KOPT-K1 (cell line): Measurements from ENCODE around the gene LTBP2.

Source experiments
- H3K27ac ChIP-seq: fragments of 200-600 bp; sonication (generic); 2 replicates; pipeline ENCODE4 v1.5.1; 2016; ENCODE audit warnings: antibody characterized with exemption, mild to moderate bottlenecking, low read depth, low read length; ENCODE audit not compliant: poor library complexity, severe bottlenecking
- H3K36me3 ChIP-seq: fragments of 200-600 bp; sonication (generic); 2 replicates; pipeline ENCODE4 v1.5.1; 2017; ENCODE audit warnings: antibody characterized with exemption, mild to moderate bottlenecking, low read length, moderate library complexity; ENCODE audit not compliant: insufficient read depth
- H3K9me3 ChIP-seq: fragments of 200-600 bp; sonication (generic); 2 replicates; pipeline ENCODE4 v1.5.1; 2017; ENCODE audit warnings: antibody characterized with exemption, low read length, mild to moderate bottlenecking; ENCODE audit not compliant: insufficient read depth, poor library complexity, severe bottlenecking

Gene LTBP2

DNA sequence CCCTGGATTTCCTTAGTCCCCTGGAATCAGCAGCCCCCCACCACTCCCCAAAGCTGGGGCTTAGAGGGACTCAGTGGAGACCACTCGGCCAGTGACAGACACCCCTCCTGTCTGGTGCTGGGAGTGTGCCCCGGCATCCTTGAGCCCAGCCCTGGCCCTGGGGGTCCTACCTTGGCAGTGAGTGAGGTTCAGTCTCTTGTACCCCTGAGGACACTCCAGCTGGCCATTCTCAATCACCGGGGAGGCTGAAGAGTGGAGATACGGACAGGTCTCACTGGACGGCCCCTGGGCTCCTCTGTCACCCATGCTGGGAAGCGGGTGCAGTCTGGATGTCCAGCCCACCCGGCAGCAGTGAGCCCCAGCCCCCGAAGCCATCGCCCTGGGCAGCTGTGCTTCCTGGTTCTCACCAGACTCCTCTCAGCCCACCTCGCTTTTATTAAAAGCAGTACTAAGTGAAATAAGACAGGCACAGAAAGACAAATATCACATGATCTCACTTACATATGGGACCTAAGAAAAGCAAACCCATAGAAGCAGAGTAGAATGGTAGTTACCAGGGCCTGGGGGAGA lies 76.2 kb downstream of the LTBP2 start:
- Histone ChIP-seq H3K27ac (no peak overlapping the region), H3K36me3 (no peaks in the 10 kb centered on the region), H3K9me3 (no peaks in the 10 kb centered on the region)

DNA sequence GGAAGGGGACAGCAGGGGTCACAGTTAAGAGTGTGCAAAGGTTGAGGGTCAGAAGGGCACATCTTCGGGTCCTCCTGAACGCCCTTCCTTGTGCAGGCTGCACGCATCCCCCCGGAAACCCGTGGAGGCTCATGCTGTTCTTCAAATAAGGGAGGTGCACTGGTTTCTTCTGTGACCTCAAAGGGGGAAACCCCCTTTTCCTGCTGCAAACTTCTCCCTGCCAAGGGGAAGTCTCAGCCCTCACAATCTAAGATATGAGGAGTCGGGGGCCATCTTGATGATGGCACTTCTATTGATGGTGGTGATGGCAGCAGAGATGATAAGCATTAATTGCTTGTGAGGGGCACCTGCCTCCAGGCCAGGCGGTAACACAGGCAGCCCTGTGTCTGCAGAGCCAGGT lies 78.5 kb downstream of the LTBP2 start:
- Histone ChIP-seq H3K36me3 (no peaks in the 10 kb centered on the region), H3K9me3 (no peaks in the 10 kb centered on the region), H3K27ac (no peak overlapping the region)

DNA sequence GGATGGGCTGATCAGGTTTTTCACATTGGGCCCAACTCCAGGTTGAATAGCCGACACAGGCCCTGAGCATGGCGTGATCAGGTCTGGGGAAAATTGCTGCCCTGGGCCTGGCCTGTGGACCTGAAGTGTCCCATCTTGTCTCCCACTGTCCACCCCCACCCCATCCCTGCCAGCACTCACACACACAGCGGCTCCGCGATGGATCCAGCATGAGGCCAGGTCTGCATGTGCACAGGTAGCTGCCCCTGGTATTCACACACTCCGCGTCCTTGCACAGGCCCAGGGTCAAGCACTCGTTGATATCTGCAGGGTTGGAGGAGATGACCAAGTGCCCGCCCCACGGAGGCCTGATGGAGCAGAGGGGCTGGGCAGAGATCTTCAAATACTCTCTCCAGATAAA lies 79.8 kb downstream of the LTBP2 start:
- Histone ChIP-seq H3K36me3 (no peaks in the 10 kb centered on the region), H3K27ac (no peak overlapping the region), H3K9me3 (no peaks in the 10 kb centered on the region)

DNA sequence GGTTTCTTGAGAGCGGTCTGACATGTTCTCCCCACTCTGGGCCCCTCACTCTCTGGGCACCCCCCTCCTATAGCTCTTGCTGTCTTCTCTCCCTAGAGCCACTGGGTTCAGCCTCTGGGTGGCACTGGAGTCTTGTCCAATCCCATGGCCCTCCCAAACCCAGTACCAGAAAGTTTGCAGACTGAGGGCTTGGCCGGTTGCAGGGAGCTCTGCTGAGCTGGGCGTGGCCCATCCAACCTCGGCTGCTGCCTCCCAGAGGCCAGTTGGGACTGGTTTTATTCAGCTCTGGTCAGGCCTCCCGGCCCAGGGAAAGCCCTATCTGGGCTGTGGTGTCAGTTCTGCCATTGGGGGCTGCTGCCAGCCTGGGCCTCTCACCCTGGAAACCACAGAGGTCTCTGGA lies 80.6 kb downstream of the LTBP2 start:
- no peak overlapping the region for H3K27ac ChIP-seq
- no peaks in the 10 kb centered on the region for H3K9me3 ChIP-seq
- no peaks in the 10 kb centered on the region for H3K36me3 ChIP-seq

DNA sequence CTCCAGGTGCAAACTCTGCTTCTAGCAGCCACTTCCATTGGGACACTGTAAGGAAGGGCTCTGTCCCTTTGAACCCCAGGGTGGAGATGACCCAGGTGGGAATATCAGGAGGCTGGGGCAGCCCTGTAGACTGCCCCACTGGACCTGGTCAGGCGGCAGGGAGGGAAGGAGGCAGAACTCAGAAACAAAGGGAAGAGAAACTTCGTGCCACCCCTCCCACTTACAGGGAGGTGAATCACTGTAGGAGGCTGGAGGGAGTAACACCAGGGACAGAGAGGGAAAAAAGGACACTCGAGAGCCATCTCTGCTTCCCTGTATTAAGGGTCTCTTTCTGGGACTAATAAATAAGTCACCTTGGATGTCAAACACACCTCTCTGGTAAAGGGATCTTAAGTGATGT lies 81.0 kb downstream of the LTBP2 start:
- H3K27ac ChIP-seq: no peak overlapping the region
- no peaks in the 10 kb centered on the region for H3K36me3 ChIP-seq
- no peaks in the 10 kb centered on the region for H3K9me3 ChIP-seq

DNA sequence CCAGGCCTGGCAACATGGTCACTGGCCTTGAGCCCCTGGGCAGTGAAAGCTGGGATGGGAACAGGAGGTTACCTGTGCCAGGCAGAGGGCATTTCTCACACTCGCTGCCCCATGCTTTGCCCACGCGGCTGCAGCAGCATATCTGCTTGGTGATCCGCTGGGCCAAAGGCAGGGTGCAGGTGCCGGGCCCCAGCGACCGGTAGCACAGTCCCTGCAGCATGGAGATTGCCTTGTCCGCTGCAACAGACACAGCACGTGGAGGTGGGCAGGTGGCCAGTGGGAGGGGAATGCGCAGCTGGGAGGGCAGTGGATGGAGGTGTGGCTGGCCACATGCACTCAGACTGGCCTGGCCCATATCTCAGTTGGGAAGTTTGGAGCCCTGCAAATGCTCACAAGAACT lies 83.2 kb downstream of the LTBP2 start:
- no peak overlapping the region for H3K27ac ChIP-seq
- no peaks in the 10 kb centered on the region for H3K36me3 ChIP-seq
- no peaks in the 10 kb centered on the region for H3K9me3 ChIP-seq

DNA sequence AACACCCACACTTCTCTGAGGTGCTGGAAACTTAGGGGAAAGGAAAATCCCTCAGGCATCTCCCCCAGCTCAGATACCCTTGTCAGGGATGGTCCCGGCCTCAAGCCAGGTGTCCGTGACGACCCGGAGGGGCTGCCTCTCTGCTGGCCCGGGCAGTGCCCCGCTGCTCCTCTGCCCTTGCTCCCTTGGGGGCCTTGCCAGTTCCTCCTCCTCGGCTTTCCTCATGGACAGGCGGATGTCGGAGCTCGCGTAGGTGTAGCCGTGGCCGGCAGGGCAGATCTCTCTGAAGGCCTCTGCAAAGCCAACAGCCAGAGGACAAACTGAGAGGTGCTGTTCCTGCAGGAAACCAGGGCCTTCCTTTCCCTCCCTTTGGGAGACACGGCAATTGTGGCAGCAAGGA lies 83.6 kb downstream of the LTBP2 start:
- H3K9me3 ChIP-seq: no peaks in the 10 kb centered on the region
- no peak overlapping the region for H3K27ac ChIP-seq
- no peaks in the 10 kb centered on the region for H3K36me3 ChIP-seq

DNA sequence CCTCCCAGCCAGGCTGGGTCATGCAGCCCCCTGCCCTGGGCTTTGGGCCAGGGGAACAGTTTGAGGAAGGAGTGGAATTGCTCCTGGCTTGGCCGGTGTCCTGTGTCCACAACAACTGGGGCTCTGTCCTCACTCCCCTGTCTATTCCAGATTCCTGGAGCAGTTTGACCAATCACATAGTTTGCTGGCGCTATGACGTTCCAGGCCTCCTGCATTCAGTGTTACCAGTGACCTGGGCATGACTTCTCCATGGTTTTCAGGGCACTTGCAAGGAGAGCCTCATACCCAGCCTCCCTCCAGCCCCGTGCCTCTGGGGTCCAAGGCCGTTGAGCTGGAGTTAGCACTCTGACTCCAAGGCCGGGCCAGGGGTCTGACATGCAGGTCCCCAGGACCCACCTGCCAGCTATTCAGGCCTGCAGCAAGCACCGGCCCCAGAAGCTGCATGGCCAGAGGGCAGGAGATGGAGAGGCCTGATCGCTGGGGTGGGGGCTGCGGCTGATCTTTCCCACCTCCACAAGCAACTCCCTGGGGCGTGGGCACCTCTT lies 84.2 kb downstream of the LTBP2 start:
- Histone ChIP-seq H3K36me3 (no peaks in the 10 kb centered on the region), H3K9me3 (no peaks in the 10 kb centered on the region), H3K27ac (no peak overlapping the region)

DNA sequence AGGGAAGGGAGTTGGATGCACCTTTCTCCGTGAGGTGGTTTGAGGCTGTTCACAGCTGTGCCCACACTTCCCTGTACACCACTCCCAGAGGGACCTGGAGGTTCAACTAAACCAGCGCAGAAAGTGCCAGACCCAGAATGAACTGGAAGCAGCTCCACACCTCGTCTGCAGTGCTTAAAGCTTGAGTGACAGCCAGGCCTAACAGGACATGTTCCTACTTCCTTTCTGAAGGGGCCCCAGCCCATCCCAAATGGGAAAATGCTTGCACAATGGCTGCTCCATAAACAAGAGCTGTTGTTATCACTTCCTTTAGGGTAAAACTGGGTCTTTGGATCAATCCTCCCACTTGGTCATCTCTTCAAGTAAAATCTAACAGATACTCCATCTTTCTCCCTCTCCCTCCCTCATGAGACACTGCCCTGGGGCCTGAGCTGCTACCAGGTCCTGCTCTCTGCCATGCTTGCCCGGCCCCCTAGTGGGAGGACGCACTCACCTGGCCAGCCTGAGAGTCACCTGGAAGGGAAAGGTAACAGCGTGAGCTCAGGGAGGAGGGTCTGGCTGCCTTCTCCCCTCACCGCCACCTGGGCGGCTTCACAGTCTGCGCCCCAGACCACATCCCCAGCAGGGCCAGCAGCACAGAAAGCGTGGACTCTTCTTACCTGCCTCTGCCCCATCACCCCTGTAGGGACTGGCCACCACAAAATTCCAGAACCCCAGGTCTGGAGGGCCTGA lies 85.0 kb downstream of the LTBP2 start:
- Histone ChIP-seq H3K36me3 (no peaks in the 10 kb centered on the region), H3K27ac (no peak overlapping the region), H3K9me3 (no peaks in the 10 kb centered on the region)

DNA sequence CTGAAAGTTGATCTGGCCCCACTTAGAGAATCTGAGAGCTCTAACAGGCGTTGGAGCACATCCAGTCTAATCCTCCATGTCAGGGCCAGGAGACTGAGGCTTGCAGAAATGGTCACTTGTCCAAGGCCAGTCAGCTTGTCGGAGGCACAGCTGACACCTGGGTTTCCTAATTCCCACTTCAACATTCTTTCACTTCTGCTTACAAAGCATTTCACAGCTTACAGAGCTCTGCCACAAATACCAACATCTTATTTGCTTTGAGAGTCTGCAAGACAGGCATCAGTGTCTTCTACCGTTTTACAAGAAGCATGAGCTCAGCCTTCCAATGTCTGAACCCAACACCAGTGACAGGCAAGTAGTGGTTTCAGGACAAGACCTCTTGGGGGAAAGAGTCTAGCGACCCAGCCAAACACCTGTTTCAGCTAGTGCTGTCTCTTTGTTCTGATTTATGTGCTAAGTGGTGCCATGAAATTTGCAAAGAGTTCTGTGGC lies 86.6 kb downstream of the LTBP2 start:
- H3K9me3 ChIP-seq: no peaks in the 10 kb centered on the region
- no peak overlapping the region for H3K27ac ChIP-seq
- no peaks in the 10 kb centered on the region for H3K36me3 ChIP-seq

DNA sequence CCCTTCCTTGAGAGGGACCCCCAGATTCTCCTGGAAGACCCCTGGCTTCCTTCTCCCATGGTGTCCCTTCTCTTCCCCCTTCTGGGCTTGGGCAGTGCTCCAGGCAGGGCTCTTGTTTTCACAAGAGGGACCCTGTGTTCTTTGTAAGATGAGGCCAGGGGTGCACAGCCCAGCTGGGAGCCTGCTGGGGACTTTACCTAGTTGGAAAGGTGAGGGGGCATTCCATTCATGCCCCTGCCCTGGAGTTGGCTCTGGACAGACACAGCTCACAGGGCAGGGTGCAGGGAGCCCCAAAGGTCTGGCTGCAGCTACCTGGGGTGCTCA lies 87.3 kb downstream of the LTBP2 start:
- Histone ChIP-seq H3K9me3 (no peaks in the 10 kb centered on the region), H3K36me3 (no peaks in the 10 kb centered on the region), H3K27ac (no peak overlapping the region)

DNA sequence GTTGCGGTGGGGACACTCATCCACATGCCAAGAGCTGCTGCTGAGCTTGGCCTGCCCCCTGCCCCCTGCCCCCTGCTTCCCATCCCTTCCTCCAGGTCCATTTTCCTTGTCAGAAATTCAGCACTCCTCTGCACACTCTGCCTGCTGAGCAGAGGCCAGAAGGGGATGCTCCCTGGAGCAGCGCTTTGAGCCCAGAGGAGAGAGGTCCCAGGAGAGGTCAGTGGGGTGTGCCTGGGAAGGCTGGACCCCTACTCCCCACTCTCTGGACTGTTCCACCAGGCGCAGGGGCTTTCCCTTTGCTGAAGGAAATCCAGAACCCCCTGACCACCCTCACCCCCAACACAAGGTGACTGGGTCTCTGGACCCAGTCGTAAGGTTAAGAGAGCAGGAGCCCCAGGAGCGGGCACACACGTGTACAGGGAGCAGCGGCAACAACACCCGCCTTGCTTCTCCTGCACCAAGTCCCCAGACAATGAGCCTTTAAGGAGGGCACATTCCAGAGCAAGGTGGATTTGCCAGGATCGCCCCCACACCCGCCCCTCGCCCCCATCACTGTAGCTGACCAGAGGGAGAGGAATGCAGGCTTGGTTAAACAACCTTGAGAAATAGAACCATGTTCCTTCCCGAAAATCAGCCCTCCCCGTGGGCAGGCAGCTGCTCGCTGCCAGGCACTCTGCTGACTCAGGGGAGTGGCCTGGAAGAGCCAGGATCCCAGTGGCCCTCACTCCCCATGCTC lies 87.8 kb downstream of the LTBP2 start:
- Histone ChIP-seq H3K36me3 (no peaks in the 10 kb centered on the region), H3K9me3 (no peaks in the 10 kb centered on the region), H3K27ac (no peak overlapping the region)

DNA sequence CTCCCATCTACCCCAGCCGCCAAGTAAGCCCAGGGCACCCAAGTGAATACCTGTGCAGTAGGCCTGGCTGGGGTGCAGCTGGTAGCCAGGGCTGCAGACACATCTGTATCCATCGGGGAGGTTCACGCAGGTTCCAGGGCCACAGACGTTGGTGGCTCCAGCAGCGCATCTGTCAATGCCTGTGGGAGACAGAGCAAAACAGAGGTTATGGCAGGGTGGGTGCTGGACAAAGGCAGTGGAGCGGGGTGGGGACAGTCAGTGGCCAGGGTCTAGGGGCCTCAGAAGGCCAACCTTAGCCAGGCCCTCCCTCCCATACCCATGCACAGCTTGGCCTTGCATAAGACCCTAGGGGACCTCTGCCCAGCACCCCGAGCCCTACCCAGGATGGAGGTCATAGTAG lies 89.3 kb downstream of the LTBP2 start:
- H3K27ac ChIP-seq: no peak overlapping the region
- H3K36me3 ChIP-seq: no peaks in the 10 kb centered on the region
- H3K9me3 ChIP-seq: no peaks in the 10 kb centered on the region

DNA sequence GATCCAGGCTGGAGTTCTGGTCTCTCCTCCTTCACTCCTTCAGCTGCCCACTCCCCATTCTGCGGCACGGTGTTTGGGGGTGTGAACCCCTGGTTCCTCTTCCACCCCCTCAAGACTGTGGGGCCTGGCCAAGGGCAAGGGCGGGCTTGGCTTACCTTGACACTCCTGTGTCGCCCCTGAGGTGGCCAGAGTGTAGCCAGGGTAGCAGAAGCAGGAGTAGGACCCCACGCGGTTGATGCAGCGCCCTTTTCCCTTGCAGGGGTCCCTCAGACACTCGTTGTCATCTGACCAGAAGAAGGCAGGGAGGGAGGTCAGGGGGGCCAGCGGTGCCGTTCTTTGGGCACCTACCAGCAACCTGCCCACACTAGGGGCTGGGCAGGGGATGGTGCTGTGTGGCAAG lies 90.3 kb downstream of the LTBP2 start:
- Histone ChIP-seq H3K9me3 (no peaks in the 10 kb centered on the region), H3K27ac (no peak overlapping the region), H3K36me3 (no peaks in the 10 kb centered on the region)

DNA sequence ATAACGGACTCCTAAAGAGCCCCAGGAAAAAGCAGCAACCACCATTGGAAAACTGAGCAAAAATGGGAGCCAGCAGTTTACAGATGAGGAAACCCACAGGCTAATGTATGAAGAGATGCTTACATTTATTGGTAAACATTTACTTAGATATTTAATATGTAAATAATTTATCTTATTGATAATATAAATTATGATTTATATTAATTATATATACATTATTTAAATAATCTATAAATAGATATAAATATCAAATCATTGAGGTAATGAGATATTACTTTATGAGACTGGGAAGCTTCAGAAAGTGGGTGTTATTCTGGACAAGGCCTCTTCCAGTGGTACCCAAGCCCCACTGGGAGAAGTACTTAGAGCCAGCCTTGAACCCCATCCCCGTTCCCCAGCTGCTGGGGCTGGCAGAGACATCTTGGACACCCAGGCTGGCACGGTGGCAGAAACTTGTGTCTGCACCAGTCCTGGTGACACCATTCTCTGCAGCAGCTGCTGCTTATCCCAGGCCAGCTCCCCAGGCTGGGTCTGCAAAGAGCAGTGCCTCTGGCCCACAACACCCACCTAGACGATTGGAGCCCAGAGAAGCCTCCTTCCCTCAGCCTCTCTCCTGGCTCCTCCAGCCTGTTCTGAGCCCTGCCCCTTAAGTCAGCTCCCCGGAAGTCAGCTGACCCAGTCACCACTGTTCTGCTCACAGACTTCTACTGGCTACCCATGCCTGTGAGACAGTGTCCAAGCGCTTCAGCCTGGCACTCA lies 92.5 kb downstream of the LTBP2 start:
- Histone ChIP-seq H3K36me3 (no peaks in the 10 kb centered on the region), H3K27ac (no peak overlapping the region), H3K9me3 (no peaks in the 10 kb centered on the region)
